Activated CD4-positive, alpha-beta T cell treated with anti-CD3 and anti-CD28 coated beads, Interleukin-2, amount 10 ng/mL, durations not matched to agents 24 days and 14 days (primary cell): ENCODE measurements around the gene PLPP3. TPM values are rescaled to one million over a fixed set of nuclear protein-coding genes. Genes with fewer than 3 reads are reported as not detected.
"Not testable (repeated sequence)": the region's sequence is repeated elsewhere in the genome, so short reads cannot be mapped to it uniquely, and the experiment has no call there.

Experiments used
- DNase-seq: peaks from one replicate; pipeline ENCODE4 v3.0.0; 2022
- H3K27ac Mint-ChIP-seq: one replicate; pipeline ENCODE4 v1.8.0; 2022; ENCODE audit warnings: mild to moderate bottlenecking, mixed read lengths
- H3K27me3 Mint-ChIP-seq: one replicate; pipeline ENCODE4 v1.8.0; 2022; ENCODE audit warnings: mixed read lengths
- H3K36me3 Mint-ChIP-seq: one replicate; pipeline ENCODE4 v1.8.0; 2022; ENCODE audit warnings: low read depth, mild to moderate bottlenecking, mixed read lengths
- H3K4me1 Mint-ChIP-seq: one replicate; pipeline ENCODE4 v1.8.0; 2021; ENCODE audit warnings: mixed read lengths
- H3K4me3 Mint-ChIP-seq: one replicate; pipeline ENCODE4 v1.8.0; 2022; ENCODE audit warnings: mild to moderate bottlenecking, moderate library complexity, mixed read lengths
- H3K9me3 Mint-ChIP-seq: one replicate; pipeline ENCODE4 v1.8.0; 2021; ENCODE audit warnings: mixed read lengths
- intact Hi-C: fragments of 100-400 bp; cut with micrococcal nuclease; formaldehyde crosslinking; loops from one replicate; pipeline ENCODE4 v1.15.1; 2023
- total RNA-seq: library from RNA; stranded (reverse); gene quantifications from 2 replicates; pipeline ENCODE4 v1.2.3, GENCODE V29; 2022

The PLPP3 gene
- total RNA-seq = not detected in 2 replicates

DNA sequence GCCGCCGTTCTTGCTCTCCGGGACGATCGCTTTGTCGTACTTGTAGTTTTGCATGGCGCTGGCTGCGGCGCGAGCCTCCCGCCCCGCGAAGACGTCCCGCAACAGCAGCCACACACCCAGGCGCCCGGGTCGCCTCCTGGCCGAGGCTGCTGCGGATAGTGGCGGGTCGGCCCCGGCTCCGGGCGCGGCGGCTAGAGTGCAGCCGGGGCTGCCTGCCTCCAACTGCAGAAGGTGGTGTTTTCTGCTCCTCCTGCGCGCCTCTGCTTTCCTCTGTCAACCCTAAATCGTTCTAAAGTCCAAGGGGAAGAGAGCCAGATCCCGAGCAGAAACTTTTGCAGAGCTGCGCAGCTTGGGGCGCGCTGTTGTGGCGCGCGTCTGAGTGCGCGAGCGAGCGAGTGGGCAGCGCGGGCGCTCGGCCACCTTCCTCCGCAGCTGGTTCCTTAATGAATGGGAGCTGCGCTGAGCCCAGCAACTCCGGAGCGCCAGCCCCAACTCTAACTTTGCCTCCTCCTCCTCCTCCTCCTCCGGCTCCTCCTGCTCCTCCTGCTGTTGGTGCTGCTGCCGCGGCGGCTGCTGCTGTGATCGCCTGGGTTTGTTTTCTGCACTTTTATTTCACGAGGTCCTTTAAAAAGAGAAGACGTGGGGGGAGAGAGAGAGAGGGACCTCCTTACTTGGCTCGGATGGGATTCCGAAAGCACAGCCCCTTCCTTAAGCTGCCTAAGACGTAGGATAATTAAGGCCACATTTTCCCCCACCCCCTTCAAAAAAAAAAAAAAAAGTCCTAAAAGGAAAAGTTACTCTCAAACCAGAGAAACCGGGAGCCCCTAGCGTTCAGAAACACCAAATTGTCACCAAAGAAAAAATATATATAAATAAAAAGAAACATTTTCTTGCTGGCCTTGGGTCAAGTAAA, at the start of gene PLPP3:
PLPP3 (minus strand) TSS at position 601 of the 913 bp plus-strand sequence; CDS start at position 54, 547 bp downstream.
- intact Hi-C loops = no loop called here
- peaks cover 3% of the 10 kb centered on the region for H3K4me1 Mint-ChIP-seq
- DNase-seq = peak; percentile 56
- H3K4me3 Mint-ChIP-seq = peak within 1 kb of the TSS; percentile 79
- peaks cover 45% of the 10 kb centered on the region for H3K27me3 Mint-ChIP-seq
- no peaks in the 10 kb centered on the region for H3K9me3 Mint-ChIP-seq
- no peaks in the 10 kb centered on the region for H3K36me3 Mint-ChIP-seq
- H3K27ac Mint-ChIP-seq = no peak within 1 kb of the TSS

DNA sequence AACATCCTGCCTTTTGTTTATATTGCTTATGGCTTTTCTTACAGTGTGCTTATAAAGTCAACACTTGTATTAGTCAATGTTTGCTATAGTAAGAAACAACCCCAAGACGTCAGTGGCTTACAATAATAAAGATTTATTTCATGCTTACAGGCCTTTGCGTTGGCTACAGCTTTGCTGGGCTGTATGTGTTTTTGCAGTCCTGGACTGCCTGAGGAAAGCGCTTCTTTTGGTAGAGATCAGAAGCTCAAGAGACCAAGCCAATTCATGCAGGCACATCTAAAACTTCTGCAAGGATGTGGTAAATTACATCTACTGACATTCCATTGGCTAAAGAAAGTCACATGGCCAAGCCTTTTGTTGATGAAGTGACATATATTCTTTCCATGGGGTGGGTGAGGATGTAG, 48.3 kb upstream of the PLPP3 start:
- no peaks in the 10 kb centered on the region for H3K9me3 Mint-ChIP-seq
- intact Hi-C loops = no loop called here
- H3K27me3 Mint-ChIP-seq = peaks cover 10% of the 10 kb centered on the region
- H3K36me3 Mint-ChIP-seq = no peaks in the 10 kb centered on the region
- no peak for DNase-seq
- H3K4me1 Mint-ChIP-seq = no peaks in the 10 kb centered on the region
- H3K4me3 Mint-ChIP-seq = no peak overlapping the region
- no peak overlapping the region for H3K27ac Mint-ChIP-seq

- no peaks in the 10 kb centered on the region for H3K4me1 Mint-ChIP-seq
- H3K27ac Mint-ChIP-seq = no peak overlapping the region
- H3K27me3 Mint-ChIP-seq = peaks cover 10% of the 10 kb centered on the region
- H3K9me3 Mint-ChIP-seq = no peaks in the 10 kb centered on the region
- intact Hi-C loops = no loop called here
- no peak for DNase-seq
- H3K36me3 Mint-ChIP-seq = no peaks in the 10 kb centered on the region
- no peak overlapping the region for H3K4me3 Mint-ChIP-seq
Observed at GRCh38 chr1:56627019-56627635, 47.8 kb upstream of the PLPP3 start.

DNA sequence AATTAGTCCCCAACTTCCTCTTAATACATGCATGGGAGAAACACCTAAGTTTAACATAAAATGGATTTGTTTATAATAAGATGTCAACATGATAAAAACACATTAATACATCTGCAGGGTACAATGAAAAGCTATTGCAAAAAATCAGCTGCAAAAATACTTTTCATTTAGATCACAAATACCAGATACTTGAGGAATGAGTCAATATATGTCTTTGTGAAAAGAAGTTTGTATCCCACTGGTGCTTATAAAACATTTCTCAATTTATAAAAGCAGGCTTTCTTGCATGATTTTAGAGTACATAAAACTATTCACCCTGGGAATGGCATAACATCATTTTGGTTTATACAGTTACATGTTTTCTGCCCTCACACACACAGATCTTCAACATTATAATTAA, 47.2 kb upstream of the PLPP3 start:
- intact Hi-C loops = no loop called here
- Mint-ChIP-seq H3K4me1 (no peaks in the 10 kb centered on the region), H3K36me3 (no peaks in the 10 kb centered on the region), H3K9me3 (no peaks in the 10 kb centered on the region), H3K4me3 (no peak overlapping the region), H3K27ac (no peak overlapping the region), H3K27me3 (peaks cover 10% of the 10 kb centered on the region)
- no peak for DNase-seq

GRCh38 chr1:56625819-56626440, 46.6 kb upstream of the PLPP3 start:
- no peak overlapping the region for H3K4me3 Mint-ChIP-seq
- H3K4me1 Mint-ChIP-seq = no peaks in the 10 kb centered on the region

GRCh38 chr1:56617141-56617540, 37.8 kb upstream of the PLPP3 start:
- DNase-seq = no peak
- Mint-ChIP-seq H3K9me3 (peaks cover 7% of the 10 kb centered on the region), H3K36me3 (no peaks in the 10 kb centered on the region), H3K4me1 (no peaks in the 10 kb centered on the region), H3K4me3 (no peak overlapping the region), H3K27me3 (no peaks in the 10 kb centered on the region), H3K27ac (no peak overlapping the region)
- intact Hi-C loops = no loop called here

More at GRCh38 chr1:56625819-56626440, 46.6 kb upstream of the PLPP3 start:
- no peak overlapping the region for H3K27ac Mint-ChIP-seq
- intact Hi-C loops = no loop called here
- DNase-seq = no peak
- no peaks in the 10 kb centered on the region for H3K9me3 Mint-ChIP-seq
- H3K27me3 Mint-ChIP-seq = peaks cover 10% of the 10 kb centered on the region
- no peaks in the 10 kb centered on the region for H3K36me3 Mint-ChIP-seq

DNA sequence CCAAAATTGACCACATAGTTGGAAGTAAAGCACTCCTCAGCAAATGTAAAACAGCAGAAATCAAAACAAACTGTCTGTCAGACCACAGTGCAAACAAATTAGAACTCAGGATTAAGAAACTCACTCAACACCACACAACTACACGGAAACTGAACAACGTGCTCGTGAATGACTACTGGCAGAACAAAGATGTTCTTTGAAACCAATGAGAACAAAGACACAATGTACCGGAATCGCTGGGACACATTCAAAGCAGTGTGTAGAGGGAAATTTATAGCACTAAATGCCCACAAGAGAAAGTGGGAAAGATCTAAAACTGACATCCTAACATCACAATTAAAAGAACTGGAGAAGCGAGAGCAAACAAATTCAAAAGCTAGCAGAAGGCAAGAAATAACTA, 31.4 kb upstream of the PLPP3 start:
- peaks cover 13% of the 10 kb centered on the region for H3K9me3 Mint-ChIP-seq
- H3K27me3 Mint-ChIP-seq, H3K36me3 Mint-ChIP-seq, intact Hi-C loops, DNase-seq, H3K4me1 Mint-ChIP-seq, H3K27ac Mint-ChIP-seq, H3K4me3 Mint-ChIP-seq: not testable (repeated sequence)

- H3K36me3 Mint-ChIP-seq, intact Hi-C loops, H3K4me3 Mint-ChIP-seq: not testable (repeated sequence)
Observed at GRCh38 chr1:56610097-56610496, 30.7 kb upstream of the PLPP3 start.

DNA sequence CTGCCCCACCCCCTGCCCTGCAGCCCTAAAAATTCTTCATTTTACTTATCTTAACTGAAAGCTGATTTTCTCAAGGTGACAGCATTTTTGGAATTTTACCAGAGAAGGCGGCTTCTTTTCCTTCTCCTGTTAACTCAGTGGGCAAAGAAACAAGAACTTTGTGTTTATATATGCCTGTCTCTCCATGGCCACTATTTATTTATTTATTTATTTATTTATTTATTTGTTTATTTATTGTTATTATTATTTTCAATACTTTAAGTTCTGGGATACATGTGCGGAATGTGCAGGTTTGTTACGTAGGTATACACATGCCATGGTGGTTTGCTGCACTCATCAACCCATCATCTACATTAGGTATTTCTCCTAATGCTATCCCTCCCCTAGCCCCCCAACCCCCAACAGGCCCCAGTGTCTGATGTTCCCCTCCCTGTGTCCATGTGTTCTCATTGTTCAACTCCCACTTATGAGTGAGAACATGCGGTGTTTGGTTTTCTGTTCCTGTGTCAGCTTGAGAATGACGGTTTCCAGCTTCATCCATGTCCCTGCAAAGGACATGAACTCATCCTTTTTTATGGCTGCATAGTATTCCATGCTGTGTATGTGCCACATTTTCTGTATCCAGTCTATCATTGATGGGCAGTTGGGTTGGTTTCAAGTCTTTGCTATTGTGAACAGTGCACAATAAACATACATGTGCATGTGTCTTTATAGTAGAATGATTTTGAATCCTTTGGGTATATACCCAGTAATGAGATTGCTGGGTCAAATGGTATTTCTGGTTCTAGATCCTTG, 16.2 kb upstream of the PLPP3 start:
- H3K4me1 Mint-ChIP-seq, intact Hi-C loops, H3K27me3 Mint-ChIP-seq, H3K27ac Mint-ChIP-seq, DNase-seq, H3K36me3 Mint-ChIP-seq, H3K4me3 Mint-ChIP-seq, H3K9me3 Mint-ChIP-seq: not testable (repeated sequence)

More at GRCh38 chr1:56610097-56610496, 30.7 kb upstream of the PLPP3 start:
- not testable (repeated sequence) for H3K27me3 Mint-ChIP-seq, H3K27ac Mint-ChIP-seq, H3K4me1 Mint-ChIP-seq, DNase-seq
- H3K9me3 Mint-ChIP-seq = peaks cover 13% of the 10 kb centered on the region

DNA sequence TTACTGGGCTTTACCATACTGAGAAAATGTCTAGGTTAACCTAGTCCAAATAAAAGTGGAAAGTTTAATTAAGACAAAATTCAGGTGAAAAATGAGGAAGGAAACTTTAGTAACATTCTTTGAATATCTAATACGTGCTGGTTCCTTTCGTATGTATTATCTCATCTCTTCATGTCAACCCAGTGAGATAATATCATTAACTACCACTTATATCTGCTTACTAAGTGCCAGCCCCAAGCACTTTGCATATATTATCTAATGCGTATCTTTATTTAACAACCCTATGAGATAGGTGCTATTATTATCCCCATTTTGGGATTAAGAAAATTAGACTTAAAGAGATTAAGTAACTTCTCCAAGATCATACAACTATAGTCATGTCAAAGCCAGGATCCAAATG, 12.5 kb upstream of the PLPP3 start:
- Mint-ChIP-seq H3K4me3 (no peak overlapping the region), H3K4me1 (no peaks in the 10 kb centered on the region), H3K9me3 (no peaks in the 10 kb centered on the region), H3K27me3 (no peaks in the 10 kb centered on the region), H3K36me3 (no peaks in the 10 kb centered on the region), H3K27ac (no peak overlapping the region)
- intact Hi-C loops = no loop called here
- no peak for DNase-seq

GRCh38 chr1:56590520-56591011, 11.2 kb upstream of the PLPP3 start:
- DNase-seq = no peak
- intact Hi-C loops = no loop called here
- H3K27ac Mint-ChIP-seq = no peak overlapping the region
- H3K9me3 Mint-ChIP-seq = no peaks in the 10 kb centered on the region
- no peak overlapping the region for H3K4me3 Mint-ChIP-seq
- no peaks in the 10 kb centered on the region for H3K27me3 Mint-ChIP-seq
- no peaks in the 10 kb centered on the region for H3K4me1 Mint-ChIP-seq
- no peaks in the 10 kb centered on the region for H3K36me3 Mint-ChIP-seq

GRCh38 chr1:56589369-56589768, 10.0 kb upstream of the PLPP3 start:
- Mint-ChIP-seq H3K4me1 (no peaks in the 10 kb centered on the region), H3K4me3 (no peak overlapping the region), H3K9me3 (no peaks in the 10 kb centered on the region), H3K36me3 (no peaks in the 10 kb centered on the region), H3K27me3 (no peaks in the 10 kb centered on the region), H3K27ac (no peak overlapping the region)
- no peak for DNase-seq
- intact Hi-C loops = loop anchor here (5.0 to 10.0 kb wide), 2 partner anchors 1215 to 1307 kb away; no protein-coding TSS in a partner anchor

DNA sequence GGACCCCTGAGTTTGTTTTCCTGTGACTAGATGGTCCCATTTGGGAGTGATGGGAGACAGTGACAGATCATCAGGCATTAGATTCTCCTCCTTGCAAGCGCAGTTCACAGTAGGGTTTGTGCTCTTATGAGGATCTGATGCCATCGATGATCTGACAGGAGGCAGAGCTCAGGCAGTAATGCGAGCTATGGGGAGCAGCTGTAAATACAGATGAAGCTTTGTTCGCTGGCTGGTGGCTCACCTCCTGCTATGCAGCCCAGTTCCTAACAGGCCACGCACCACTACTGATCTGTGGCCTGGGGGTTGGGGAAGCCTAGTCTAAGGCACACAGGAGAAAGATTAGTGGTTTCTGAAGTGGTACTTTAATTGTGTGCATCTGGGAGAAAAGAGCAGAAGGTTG, 7.1 kb upstream of the PLPP3 start:
- Mint-ChIP-seq H3K4me1 (no peaks in the 10 kb centered on the region), H3K27me3 (peaks cover 2% of the 10 kb centered on the region), H3K9me3 (no peaks in the 10 kb centered on the region), H3K27ac (no peak overlapping the region), H3K4me3 (no peak overlapping the region), H3K36me3 (no peaks in the 10 kb centered on the region)
- intact Hi-C loops = loop anchor here (5.0 to 10.0 kb wide), 2 partner anchors 1212 to 1304 kb away; no protein-coding TSS in a partner anchor
- no peak for DNase-seq
